GM12878 (cell line): ENCODE results near the gene OPN5. TPM values are rescaled to one million over a fixed set of nuclear protein-coding genes. Genes with fewer than 3 reads are reported as not detected.

Experiments
- ATAC-seq: fragments of 200-7000 bp; cut with Tn5 transposase; 3 replicates; pipeline ENCODE4 v1.9.1; 2020; ENCODE audit warnings: mild to moderate bottlenecking, moderate library complexity
- BruUV-seq: library from RNA; stranded (reverse); fragments of 400-500 nt; replicated peaks from 2 replicates; lab custom pipeline; 2021; lab: Mats Ljungman, UMichigan
- CTCF ChIA-PET: fragments of 300-600 bp; sonication (Branson Sonifier 250); formaldehyde crosslinking; extraction: SDS; loops from one replicate; lab custom pipeline; 2021; ENCODE audit warnings: inconsistent platforms; lab: Yijun Ruan, JAX
- POLR2A ChIA-PET: fragments of 350-600 bp; formaldehyde crosslinking; extraction: SDS; loops from one replicate; lab custom pipeline; 2021; ENCODE audit warnings: inconsistent platforms; lab: Charles Lee
- RAD21 ChIA-PET: fragments of 300-600 bp; sonication (Branson Sonifier 250); formaldehyde crosslinking; loops from one replicate; lab custom pipeline; 2023; ENCODE audit warnings: antibody characterized with exemption; ENCODE audit not compliant: unreplicated experiment; lab: Charles Lee
- SMC1A ChIA-PET: fragments of 300-600 bp; sonication (Branson Sonifier 250); formaldehyde crosslinking; loops from one replicate; lab custom pipeline; 2023; ENCODE audit not compliant: unreplicated experiment, uncharacterized antibody; lab: Charles Lee
- DNase-seq: peaks from one replicate; pipeline ENCODE4 v3.0.0-alpha.2; 2011; ENCODE audit warnings: low read depth, low spot score
- FAIRE-seq: peaks from 3 replicates; lab custom pipeline; 2011; peaks lifted over from hg19 to GRCh38; lab: Jason Lieb, UNC
- H2AFZ ChIP-seq: 2 replicates; pipeline ENCODE4 v1.6.0; 2011; ENCODE audit warnings: low read depth, low read length, control low read depth; ENCODE audit not compliant: control insufficient read depth
- H3K27ac ChIP-seq: 2 replicates; pipeline ENCODE4 v1.5.1; 2011; ENCODE audit warnings: control low read depth; ENCODE audit not compliant: control insufficient read depth, insufficient read depth
- H3K27me3 ChIP-seq, 2 experiments: replicated peaks in 1 of 2; 2 replicates each; pipeline versions ENCODE4 v1.6.0 to v1.6.1; 2011; ENCODE audit warnings: low read length in 1 of 2; ENCODE audit not compliant: control insufficient read depth in 2 of 2, insufficient read depth in 2 of 2
- H3K36me3 ChIP-seq, 2 experiments: 2 replicates each; pipeline ENCODE4 v1.5.1; 2011; ENCODE audit warnings: low read length in 1 of 2; ENCODE audit not compliant: control insufficient read depth in 2 of 2, insufficient read depth in 2 of 2
- H3K4me1 ChIP-seq: 2 replicates; pipeline ENCODE4 v1.6.1; 2011; ENCODE audit warnings: mild to moderate bottlenecking, low read length, moderate library complexity, mixed read lengths; ENCODE audit not compliant: control insufficient read depth, insufficient read depth
- H3K4me2 ChIP-seq: 2 replicates; pipeline ENCODE4 v1.6.0; 2011; ENCODE audit warnings: control low read depth; ENCODE audit not compliant: control insufficient read depth, insufficient read depth
- H3K4me3 ChIP-seq: fragments of 200-600 bp; sonication (generic); 2 replicates; pipeline ENCODE4 v1.5.1; 2016
- H3K79me2 ChIP-seq: 2 replicates; pipeline ENCODE4 v1.6.0; 2011; ENCODE audit warnings: low read length; ENCODE audit not compliant: control insufficient read depth, insufficient read depth
- H3K9ac ChIP-seq: 2 replicates; pipeline ENCODE4 v1.8.0; 2011; ENCODE audit warnings: low read length, control low read depth, mixed read lengths; ENCODE audit not compliant: control insufficient read depth, insufficient read depth
- H3K9me3 ChIP-seq: replicated peaks from 3 replicates; pipeline ENCODE4 v1.5.1; 2011; ENCODE audit warnings: mild to moderate bottlenecking, low read length; ENCODE audit not compliant: control insufficient read depth, insufficient read depth
- H4K20me1 ChIP-seq: 2 replicates; pipeline ENCODE4 v1.6.0; 2011; ENCODE audit not compliant: control insufficient read depth, insufficient read depth
- CBFB ChIP-seq: IDR thresholded peaks from 2 replicates; pipeline ENCODE4 v1.6.1; 2016; ENCODE audit warnings: antibody characterized with exemption, low read depth
- EGR1 ChIP-seq, 2 experiments: IDR thresholded peaks; 1 replicate in 1 of 2; 2 replicates in 1 of 2; pipeline ENCODE4 v1.6.1; 2011 to 2012; ENCODE audit warnings: low read depth in 2 of 2, low read length in 2 of 2, borderline replicate concordance in 1 of 2, mild to moderate bottlenecking in 1 of 2, moderate library complexity in 1 of 2
- HDGF ChIP-seq: fragments of 450-650 bp; IDR thresholded peaks from 2 replicates; pipeline ENCODE4 v1.6.1; 2016; ENCODE audit warnings: antibody characterized with exemption
- MXI1 ChIP-seq: fragments of 150-350 bp; IDR thresholded peaks from 2 replicates; pipeline ENCODE4 v1.6.1; 2011; ENCODE audit warnings: low read depth, mild to moderate bottlenecking, inconsistent platforms, low read length, improper control_type of control experiment
- NFXL1 ChIP-seq: fragments of 450-650 bp; IDR thresholded peaks from 2 replicates; pipeline ENCODE4 v1.6.1; 2017; ENCODE audit warnings: antibody characterized with exemption, mild to moderate bottlenecking, borderline replicate concordance
- SMC3 ChIP-seq: IDR thresholded peaks from 2 replicates; pipeline ENCODE4 v1.6.1; 2011; ENCODE audit warnings: low read length, improper control_type of control experiment, borderline replicate concordance
- TBL1XR1 ChIP-seq: IDR thresholded peaks from 2 replicates; pipeline ENCODE4 v1.6.1; 2012; ENCODE audit warnings: low read depth, low read length, improper control_type of control experiment
- USF1 ChIP-seq: IDR thresholded peaks from 2 replicates; pipeline ENCODE4 v1.6.1; 2011; ENCODE audit warnings: borderline replicate concordance, low read depth, mild to moderate bottlenecking, moderate library complexity, mixed read lengths, low read length; ENCODE audit not compliant: insufficient read depth; ENCODE audit errors: extremely low read length
- WGBS: methylation state at CpG from one replicate; pipeline ENCODE4 v1.1.6; 2016; ENCODE audit warnings: low lambda C conversion rate; ENCODE audit not compliant: insufficient replicate concordance, insufficient coverage; ENCODE audit errors: missing lambda C conversion rate; 5-methylcytosine and 5-hydroxymethylcytosine counted together
- in situ Hi-C: fragments of 300-500 bp; cut with MboI; formaldehyde crosslinking; loops from 9 replicates; pipeline ENCODE4 v1.14.3; 2018; ENCODE audit warnings: mixed read lengths
- intact Hi-C: fragments of 100-400 bp; cut with micrococcal nuclease; formaldehyde crosslinking; loops from one replicate; pipeline ENCODE4 v1.14.2; 2022; ENCODE audit not compliant: unreplicated experiment
- polyA plus RNA-seq, 11 experiments: library from polyadenylated mRNA; depleted of rRNA in 4 of 11; unstranded in 6 of 11; stranded (reverse) in 5 of 11; fragments of >200 nt; fragmentation: Nextera tagmentation in 4 of 11; fragmentation: Illumina TruSeq in 1 of 11; extraction: Ambion mirVana in 4 of 11; extraction: Trizol in 1 of 11; gene quantifications; 1 replicate in 1 of 11; 2 replicates in 10 of 11; pipeline versions ENCODE4 v1.2.1 to v1.2.3, GENCODE V29; 2011 to 2016; ENCODE audit warnings: inconsistent platforms in 2 of 11, missing spikeins in 2 of 11, low read depth in 1 of 11
- total RNA-seq, 4 experiments: library from RNA; depleted of rRNA in 3 of 4; stranded (reverse); fragments of >200 nt in 3 of 4; fragmentation: Illumina TruSeq in 1 of 4; extraction: Trizol in 1 of 4; gene quantifications; 2 replicates each; pipeline versions ENCODE4 v1.2.1 to v1.2.3, GENCODE V29; 2013 to 2021

The OPN5 gene
- total and polyA plus RNA-seq, 10 of the 15 experiments (the other 5 are each of a cell fraction or from before 2014, with no cell fraction given): not detected

DNA sequence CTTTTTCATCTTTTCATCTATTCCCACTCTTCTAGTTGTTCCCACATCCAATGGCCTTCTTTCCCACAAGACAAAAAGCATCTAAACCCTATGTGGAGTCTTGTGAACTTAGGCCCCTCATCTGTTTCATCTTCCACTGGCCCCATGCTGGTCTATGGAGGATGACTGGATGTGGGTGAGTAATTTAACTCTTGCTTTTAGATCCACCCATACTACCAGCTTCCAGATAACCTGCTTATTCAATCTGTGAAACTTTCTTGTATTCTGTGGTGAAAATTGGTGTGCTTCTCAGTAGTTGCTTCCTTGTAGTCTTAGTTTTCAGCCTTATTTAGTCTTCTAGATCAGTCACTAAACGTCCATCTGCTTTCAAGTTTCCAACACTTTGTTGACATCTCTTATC is 64.9 kb downstream of the OPN5 start:
- in situ Hi-C loops: no loop called here
- CTCF ChIA-PET: no interaction called here
- intact Hi-C loops: no loop called here
- no peaks in the 10 kb centered on the region for H3K36me3 ChIP-seq
- no peak overlapping the region for H3K4me2 ChIP-seq
- TF ChIP-seq HDGF (no peak), TBL1XR1 (no peak), MXI1 (no peak), CBFB (no peak), SMC3 (no peak), NFXL1 (no peak), EGR1 (IDR thresholded peaks at IDR 0.05; ENCODE audit: borderline replicate concordance in 1 of 2, low read depth in 2 of 2, low read length in 2 of 2) (no peak), USF1 (no peak)
- DNase-seq (no peak), FAIRE-seq (no peak), ATAC-seq (no peak)
- RAD21 ChIA-PET: no interaction called here
- H3K27ac ChIP-seq: no peak overlapping the region
- no peak overlapping the region for H3K4me3 ChIP-seq
- POLR2A ChIA-PET: no interaction called here
- H3K9me3 ChIP-seq: no peaks in the 10 kb centered on the region
- no peaks in the 10 kb centered on the region for H3K27me3 ChIP-seq
- no peaks in the 10 kb centered on the region for H4K20me1 ChIP-seq
- no peaks in the 10 kb centered on the region for H3K79me2 ChIP-seq
- H2AFZ ChIP-seq: no peak overlapping the region
- H3K9ac ChIP-seq: no peak overlapping the region
- no TSS peak for BruUV-seq
- WGBS: 20% methylated on average over 1 of the region's 1 CpG
- H3K4me1 ChIP-seq: no peaks in the 10 kb centered on the region
- SMC1A ChIA-PET: no interaction called here
